ENCODE data around the gene CROCC2. TPM values are rescaled to one million over a fixed set of nuclear protein-coding genes. Genes with fewer than 3 reads are reported as not detected.

Gene CROCC2
- total RNA-seq, 4 donors from 2014 or later = 0.79 to 2.6 (median 1.8) TPM; not detected in 1

DNA sequence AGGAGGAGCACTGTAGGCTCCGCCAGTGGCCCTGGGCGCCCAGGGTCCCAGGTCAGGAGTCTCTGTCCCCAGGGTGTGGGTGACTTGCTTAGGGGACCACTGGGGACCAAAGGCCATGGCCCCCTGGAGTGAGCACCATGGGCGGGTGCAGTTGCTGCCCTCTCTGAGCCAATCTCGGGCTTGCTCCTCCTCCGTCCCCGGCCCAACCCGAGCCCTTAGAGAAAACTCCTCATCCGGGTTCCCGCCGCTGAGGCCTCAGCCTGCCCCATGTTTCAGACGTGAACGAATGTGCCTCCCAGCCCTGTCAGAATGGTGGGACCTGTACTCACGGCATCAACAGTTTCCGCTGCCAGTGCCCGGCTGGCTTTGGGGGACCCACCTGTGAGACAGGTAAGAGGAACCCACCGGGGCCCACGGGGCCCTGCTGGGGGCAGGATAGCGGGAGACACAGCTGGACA lies 130.9 kb downstream of the CROCC2 start:
- Histone ChIP-seq H3K9me3 (no peaks in the 10 kb centered on the region), H3K4me3 (no peak overlapping the region), H3K36me3 (no peaks in the 10 kb centered on the region), H3K27me3 (no peaks in the 10 kb centered on the region), H3K4me1 (no peaks in the 10 kb centered on the region), H3K27ac (no peak overlapping the region)
- TF ChIP-seq, protein P1, sequence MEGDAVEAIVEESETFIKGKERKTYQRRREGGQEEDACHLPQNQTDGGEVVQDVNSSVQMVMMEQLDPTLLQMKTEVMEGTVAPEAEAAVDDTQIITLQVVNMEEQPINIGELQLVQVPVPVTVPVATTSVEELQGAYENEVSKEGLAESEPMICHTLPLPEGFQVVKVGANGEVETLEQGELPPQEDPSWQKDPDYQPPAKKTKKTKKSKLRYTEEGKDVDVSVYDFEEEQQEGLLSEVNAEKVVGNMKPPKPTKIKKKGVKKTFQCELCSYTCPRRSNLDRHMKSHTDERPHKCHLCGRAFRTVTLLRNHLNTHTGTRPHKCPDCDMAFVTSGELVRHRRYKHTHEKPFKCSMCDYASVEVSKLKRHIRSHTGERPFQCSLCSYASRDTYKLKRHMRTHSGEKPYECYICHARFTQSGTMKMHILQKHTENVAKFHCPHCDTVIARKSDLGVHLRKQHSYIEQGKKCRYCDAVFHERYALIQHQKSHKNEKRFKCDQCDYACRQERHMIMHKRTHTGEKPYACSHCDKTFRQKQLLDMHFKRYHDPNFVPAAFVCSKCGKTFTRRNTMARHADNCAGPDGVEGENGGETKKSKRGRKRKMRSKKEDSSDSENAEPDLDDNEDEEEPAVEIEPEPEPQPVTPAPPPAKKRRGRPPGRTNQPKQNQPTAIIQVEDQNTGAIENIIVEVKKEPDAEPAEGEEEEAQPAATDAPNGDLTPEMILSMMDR (IDR thresholded peaks at IDR 0.05) = no peak
- no peak for TF ChIP-seq POLR2A (IDR thresholded peaks at IDR 0.05)
- intact Hi-C loops (cut with DNase I; ENCODE audit: low total_unique reads) = no loop called here
- DNase-seq = no peak

DNA sequence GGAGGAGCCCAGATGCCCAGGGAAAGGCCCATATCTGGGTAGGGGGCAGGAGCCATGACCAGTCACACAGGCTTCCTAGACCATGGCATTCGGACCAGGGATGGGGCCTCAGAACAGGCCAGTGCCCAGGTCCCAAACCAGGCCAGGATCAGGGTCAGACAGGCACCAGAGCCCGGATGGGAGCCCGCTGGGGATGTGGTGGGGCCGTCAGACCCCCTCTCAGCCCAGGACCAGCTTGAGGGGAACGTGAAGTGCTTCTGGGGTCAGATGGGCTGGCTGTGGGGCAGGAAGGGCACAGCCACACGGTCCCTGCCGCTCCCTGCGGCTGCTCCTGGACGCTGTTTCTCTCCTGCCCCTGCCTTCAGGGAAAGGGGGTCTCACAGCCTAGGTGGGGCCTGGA lies 131.4 kb downstream of the CROCC2 start:
- intact Hi-C loops (cut with DNase I; ENCODE audit: low total_unique reads) = no loop called here
- no peaks in the 10 kb centered on the region for H3K36me3 ChIP-seq
- H3K4me1 ChIP-seq = no peaks in the 10 kb centered on the region
- H3K27ac ChIP-seq = no peak overlapping the region
- H3K4me3 ChIP-seq = no peak overlapping the region
- H3K9me3 ChIP-seq = no peaks in the 10 kb centered on the region
- H3K27me3 ChIP-seq = no peaks in the 10 kb centered on the region
- no peak for DNase-seq
- TF ChIP-seq, protein P1 (IDR thresholded peaks at IDR 0.05) = no peak
- no peak for TF ChIP-seq POLR2A (IDR thresholded peaks at IDR 0.05)

DNA sequence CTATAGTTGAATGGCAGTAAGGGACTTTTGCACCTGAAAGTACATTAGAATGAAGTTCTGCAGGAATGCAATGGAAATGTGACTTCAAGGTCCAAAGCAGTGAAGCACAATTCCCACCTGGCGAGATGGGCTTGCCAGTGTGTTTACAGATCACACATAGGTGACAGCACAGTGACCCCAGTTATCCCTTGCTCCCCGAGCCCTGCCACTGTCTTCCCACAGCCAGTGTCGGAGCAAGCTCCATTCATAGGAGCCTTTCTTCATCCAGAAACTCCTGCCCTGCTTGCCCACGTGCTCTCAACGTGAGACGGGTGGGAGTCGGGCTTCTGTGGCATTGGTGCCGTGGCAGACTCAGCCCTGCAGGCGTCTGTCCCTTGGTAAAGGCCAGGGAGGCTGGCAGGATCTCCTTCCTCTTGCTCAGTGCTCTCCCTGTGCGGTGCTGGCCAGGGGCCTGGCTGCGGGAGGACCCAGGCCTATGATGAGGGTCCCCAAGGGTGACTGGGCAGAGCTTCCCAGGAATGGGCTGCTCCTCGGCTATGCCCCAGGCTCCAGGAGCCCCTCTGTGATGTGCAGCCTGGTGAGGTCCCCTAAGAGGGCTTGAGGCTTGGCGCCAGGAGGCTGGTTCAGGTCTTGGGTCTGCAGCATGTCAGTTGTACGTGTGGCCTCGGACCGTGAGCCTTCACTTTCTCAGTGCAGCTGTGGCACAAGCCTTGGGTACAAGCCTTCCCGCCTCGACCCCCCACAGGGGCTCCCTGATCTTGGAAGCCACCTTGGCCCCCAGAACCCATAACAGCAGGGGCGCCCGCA lies 132.4 kb downstream of the CROCC2 start:
- Histone ChIP-seq H3K4me1 (no peaks in the 10 kb centered on the region), H3K27ac (no peak overlapping the region), H3K4me3 (no peak overlapping the region), H3K36me3 (no peaks in the 10 kb centered on the region), H3K27me3 (no peaks in the 10 kb centered on the region), H3K9me3 (no peaks in the 10 kb centered on the region)
- intact Hi-C loops (cut with DNase I; ENCODE audit: low total_unique reads) = no loop called here
- DNase-seq = no peak
- TF ChIP-seq POLR2A (IDR thresholded peaks at IDR 0.05) = no peak
- TF ChIP-seq, protein P1 (IDR thresholded peaks at IDR 0.05) = no peak

DNA sequence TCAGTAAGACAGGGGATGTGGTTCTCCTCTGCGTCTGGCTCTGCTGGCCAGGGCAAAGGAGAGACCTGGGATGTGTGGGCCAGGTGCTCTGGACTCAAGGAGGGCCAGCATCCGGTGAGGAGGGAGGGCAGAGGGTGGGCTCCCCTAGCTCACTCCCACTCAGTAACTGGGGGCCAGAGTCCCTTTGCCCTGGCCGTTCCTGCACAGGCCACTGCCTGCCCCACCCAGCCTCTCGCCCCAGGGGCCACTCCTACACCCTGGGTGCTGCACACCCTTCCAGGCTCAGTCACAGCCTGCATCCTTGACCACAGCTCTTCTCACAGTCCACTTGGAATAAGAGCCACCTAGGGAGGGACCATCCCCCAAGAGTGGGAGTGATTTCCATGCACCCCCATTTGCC lies 133.3 kb downstream of the CROCC2 start:
- H3K27ac ChIP-seq = no peak overlapping the region
- H3K27me3 ChIP-seq = no peaks in the 10 kb centered on the region
- TF ChIP-seq POLR2A (IDR thresholded peaks at IDR 0.05) = no peak
- TF ChIP-seq, protein P1 (IDR thresholded peaks at IDR 0.05) = no peak
- no peak for DNase-seq
- H3K9me3 ChIP-seq = no peaks in the 10 kb centered on the region
- H3K36me3 ChIP-seq = no peaks in the 10 kb centered on the region
- no peak overlapping the region for H3K4me3 ChIP-seq
- intact Hi-C loops (cut with DNase I; ENCODE audit: low total_unique reads) = no loop called here
- no peaks in the 10 kb centered on the region for H3K4me1 ChIP-seq

DNA sequence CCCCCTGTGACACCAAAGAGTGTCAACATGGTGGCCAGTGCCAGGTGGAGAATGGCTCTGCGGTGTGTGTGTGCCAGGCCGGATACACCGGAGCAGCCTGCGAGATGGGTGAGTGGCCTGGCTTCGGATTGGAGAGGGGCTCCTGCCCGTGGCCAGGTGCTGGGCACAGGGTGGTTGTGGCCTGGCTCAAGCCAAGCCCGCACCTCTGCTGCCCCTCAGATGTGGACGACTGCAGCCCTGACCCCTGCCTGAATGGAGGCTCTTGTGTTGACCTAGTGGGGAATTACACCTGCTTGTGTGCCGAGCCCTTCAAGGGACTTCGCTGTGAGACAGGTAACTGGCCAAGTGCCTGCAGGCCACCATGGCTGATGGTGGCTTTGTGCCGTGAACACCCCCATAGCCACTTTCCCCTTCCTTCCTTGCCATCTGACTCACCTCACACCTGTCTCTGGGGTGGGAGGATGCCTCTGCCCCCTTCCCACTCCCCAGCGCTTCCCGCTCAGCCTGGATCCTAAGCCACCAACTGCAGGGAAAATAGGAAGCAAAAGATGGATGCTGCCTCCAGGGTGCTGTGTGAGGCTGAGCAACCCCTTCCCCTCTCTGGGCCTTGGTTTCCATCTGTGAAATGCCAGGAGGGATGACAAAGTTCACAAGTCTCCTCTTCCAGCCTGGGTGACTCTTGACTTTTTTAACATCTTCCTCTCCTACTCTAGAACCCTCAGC lies 134.1 kb downstream of the CROCC2 start:
- H3K36me3 ChIP-seq = no peaks in the 10 kb centered on the region
- H3K4me1 ChIP-seq = no peaks in the 10 kb centered on the region
- no peaks in the 10 kb centered on the region for H3K27me3 ChIP-seq
- H3K27ac ChIP-seq = no peak overlapping the region
- DNase-seq = no peak
- TF ChIP-seq, protein P1 (IDR thresholded peaks at IDR 0.05) = no peak
- TF ChIP-seq POLR2A (IDR thresholded peaks at IDR 0.05) = no peak
- intact Hi-C loops (cut with DNase I; ENCODE audit: low total_unique reads) = no loop called here
- no peak overlapping the region for H3K4me3 ChIP-seq
- peaks cover 0 to under 1% of the 10 kb centered on the region in 2 donors for H3K9me3 ChIP-seq
